A673 (cell line): ENCODE data around the gene FCN3.

Experiments used
- EZH2 ChIP-seq: fragments of 200-600 bp; sonication (generic); IDR thresholded peaks from 2 replicates; pipeline ENCODE4 v1.6.1; 2017; ENCODE audit warnings: borderline replicate concordance, low read depth, mild to moderate bottlenecking, mixed read lengths, antibody characterized with exemption, low read length; ENCODE audit not compliant: poor library complexity, severe bottlenecking
- TF ChIP-seq, protein P1 (sequence below): fragments of 300-800, 200-600 bp; sonication (generic); conservative IDR thresholded peaks from 2 replicates; pipeline ENCODE4 v1.5.1; 2017; ENCODE audit warnings: low read depth, mild to moderate bottlenecking, antibody characterized with exemption, low read length, moderate library complexity, mixed read lengths

DNA sequence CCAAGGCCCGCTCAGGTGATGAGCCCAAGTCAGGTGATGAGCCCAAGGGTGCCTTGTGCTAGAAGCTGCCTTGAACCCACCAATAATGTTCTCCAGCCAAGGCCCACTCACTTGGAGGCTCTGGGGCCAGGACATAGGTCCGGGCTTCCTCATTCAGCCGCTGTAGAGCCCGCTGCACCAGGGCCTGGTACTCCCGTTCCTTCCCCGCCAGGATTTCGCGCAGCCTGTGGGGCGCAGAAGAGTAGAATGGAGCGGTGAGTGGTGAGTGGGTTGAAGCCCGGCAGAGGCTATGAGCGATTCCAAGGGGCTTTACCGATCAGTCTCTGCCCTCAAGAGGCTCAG is 18.4 kb downstream of the FCN3 start:
- TF ChIP-seq, protein P1, sequence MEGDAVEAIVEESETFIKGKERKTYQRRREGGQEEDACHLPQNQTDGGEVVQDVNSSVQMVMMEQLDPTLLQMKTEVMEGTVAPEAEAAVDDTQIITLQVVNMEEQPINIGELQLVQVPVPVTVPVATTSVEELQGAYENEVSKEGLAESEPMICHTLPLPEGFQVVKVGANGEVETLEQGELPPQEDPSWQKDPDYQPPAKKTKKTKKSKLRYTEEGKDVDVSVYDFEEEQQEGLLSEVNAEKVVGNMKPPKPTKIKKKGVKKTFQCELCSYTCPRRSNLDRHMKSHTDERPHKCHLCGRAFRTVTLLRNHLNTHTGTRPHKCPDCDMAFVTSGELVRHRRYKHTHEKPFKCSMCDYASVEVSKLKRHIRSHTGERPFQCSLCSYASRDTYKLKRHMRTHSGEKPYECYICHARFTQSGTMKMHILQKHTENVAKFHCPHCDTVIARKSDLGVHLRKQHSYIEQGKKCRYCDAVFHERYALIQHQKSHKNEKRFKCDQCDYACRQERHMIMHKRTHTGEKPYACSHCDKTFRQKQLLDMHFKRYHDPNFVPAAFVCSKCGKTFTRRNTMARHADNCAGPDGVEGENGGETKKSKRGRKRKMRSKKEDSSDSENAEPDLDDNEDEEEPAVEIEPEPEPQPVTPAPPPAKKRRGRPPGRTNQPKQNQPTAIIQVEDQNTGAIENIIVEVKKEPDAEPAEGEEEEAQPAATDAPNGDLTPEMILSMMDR, result no peak
- no peak for TF ChIP-seq EZH2
